NCI-H2107 treated with DMSO at 0.1 percent for 48 hours (cell line): ENCODE data around the gene ZRANB3.

Experiments used
- DNase-seq: peaks from one replicate; lab custom pipeline; 2025; ENCODE audit not compliant: unreplicated experiment; lab: John Stamatoyannopoulos, UW

The ZRANB3 gene

GRCh38 chr2:135182190-135182589, 348.8 kb downstream of the ZRANB3 start:
- DNase-seq: no peak

DNA sequence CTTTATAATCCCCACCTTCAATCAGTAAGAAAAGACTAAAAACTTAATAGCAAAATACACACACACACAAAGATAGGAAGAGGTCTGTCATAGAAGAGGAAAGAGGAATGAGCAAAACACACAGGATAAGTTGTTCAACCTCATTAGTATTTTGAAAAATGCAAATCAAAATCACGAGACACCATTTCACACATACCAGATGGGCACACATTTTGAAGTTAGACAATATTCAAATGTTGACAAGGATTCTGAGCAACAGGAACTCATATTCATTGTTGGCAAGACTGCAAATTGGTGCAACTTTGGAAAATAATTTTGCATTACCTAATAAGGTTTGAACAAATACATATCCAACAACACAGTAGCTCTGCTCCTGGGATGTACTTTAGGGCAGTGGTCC, 351.3 kb downstream of the ZRANB3 start:
- DNase-seq: no peak

DNA sequence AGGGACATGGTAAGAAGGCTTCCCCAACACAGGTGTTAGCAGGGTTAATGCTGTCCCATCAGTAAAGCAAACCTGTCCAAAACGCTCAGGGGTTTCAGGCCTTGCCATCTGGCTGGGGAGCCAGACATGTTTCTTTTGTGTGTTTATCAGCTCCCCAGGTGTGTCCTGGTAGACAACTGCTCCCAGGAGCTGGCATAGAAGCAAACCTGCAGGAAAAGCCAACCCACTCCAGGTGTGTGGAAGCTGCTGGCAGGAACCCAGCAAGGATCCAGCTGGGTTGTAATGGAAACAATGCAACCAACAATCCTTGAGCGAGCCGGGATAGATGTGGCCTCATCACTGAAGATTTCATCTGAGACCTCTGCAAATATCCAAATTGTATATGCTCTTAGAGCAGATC, 355.8 kb downstream of the ZRANB3 start:
- DNase-seq: peak; percentile 63

DNA sequence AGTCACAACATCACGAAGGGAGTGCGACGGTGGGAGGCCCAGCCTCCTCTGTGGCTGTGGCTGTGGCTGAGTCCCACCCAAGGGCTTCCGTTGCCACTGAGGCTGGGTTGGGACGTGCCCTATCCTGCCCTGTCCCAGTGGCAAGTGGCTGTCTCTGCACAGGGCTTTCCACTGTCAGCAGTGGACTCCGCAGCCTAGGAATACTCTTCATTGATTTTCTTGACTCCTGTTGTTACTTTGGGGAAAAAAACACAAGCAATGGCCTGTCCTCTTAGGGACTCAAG, 356.3 kb downstream of the ZRANB3 start:
- DNase-seq: no peak

DNA sequence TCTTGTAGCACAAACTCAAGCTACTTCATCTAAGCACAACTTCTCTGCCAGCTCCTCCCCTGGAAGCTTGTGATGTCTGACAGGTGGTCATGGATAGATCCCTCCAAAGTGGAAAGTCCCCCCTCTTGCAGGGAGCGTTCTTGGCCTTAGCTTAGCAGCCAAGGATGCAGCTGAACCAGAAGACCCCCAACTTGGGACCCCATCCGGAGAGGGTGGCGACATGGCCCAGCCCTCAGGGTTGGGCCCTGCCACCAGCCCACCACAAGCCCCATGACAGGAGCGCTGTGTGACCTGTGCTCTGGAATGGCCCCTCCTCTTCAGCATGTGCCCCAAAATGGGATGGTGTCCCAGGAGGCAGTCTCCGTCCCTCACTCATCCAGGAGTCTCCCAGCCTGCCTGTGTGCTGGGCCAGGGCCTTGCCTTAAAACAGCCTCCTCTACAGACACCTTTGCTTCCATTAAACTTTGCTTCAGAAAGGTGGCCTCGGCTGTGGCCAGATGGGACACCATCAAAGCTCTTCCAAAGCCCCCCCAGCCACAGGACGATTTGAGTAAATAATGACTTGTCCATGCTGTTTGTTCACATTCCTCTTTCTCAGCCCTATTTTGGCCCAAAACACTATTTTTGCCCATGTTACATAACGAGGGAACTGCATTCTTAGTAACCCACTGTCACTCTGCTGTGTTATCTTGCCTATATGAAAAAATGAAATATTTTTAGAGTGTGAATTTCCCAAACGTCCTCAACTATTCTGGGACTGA, 356.8 kb downstream of the ZRANB3 start:
- no peak for DNase-seq

DNA sequence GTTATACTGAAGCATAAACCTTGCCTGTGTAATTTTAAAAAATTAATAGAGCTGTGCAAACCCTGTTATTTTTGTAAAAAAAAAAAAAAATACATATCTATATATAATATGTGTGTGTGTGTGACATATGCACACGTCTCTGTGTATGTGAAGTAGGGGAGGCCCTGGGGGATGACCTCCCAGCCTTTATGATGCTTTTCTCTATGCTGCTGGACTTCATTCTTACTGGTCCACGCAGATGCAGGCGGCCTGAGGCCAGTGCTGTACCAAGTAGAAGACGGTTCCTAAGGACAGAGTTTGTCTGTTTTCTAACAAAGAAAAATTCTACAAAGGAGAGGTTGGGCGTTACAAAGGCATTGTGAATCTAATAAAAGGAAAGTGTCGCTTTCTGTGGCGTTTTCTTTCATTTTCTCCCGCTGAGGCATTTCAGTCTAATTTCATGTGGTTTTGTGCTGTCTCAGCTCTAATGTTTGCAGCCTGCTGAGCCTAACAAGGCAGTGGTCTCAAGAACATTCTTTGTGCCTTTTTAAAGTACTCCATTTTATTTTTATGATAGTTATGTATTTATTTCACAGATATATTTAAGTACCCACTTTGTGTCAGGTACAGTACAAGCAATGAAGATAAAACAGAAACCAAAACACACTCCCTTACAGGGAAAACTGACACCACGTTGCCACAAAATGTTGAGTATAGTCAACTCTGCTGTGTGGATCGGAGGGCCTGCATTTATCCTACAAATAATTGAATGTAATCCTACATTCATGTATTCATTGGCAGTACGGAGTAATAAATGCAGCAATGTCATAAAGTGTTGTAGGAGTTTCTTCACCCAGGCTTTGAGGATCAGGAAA, 360.9 kb downstream of the ZRANB3 start:
- DNase-seq: peak; percentile 91

DNA sequence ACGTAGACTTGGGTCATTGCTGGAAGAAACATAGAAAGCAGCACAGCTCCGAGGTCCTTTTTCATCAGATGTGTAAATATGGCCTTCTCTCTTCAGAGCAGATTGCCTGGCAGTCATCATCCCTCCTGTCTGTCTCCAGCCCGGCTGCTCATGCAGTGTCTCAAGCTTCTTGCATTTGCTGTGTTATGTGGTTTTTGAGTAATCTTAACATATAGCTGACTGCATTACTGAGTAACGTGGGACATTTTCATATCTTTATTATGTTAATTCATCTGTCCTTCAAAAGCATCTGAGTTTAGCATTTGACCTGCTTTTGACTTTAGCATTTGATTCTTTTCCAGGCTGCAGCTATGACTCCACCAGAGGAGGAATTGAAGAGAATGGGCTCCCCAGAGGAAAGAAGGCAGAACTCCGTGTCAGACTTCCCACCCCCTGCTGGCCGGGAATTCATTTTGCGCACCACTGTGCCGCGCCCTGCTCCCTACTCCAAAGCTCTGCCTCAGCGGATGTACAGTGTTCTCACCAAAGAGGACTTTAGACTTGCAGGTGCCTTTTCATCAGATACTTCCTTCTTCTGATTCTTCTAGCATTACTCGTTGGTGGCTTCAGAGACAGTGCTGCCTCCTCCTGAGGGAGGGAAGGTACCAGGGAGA, 362.7 kb downstream of the ZRANB3 start:
- DNase-seq: no peak

- no peak for DNase-seq
Observed at GRCh38 chr2:135167273-135167672, 363.7 kb downstream of the ZRANB3 start.

- no peak for DNase-seq
Observed at GRCh38 chr2:135164431-135164830, 366.6 kb downstream of the ZRANB3 start.

- DNase-seq: no peak
Observed at GRCh38 chr2:135163901-135164300, 367.1 kb downstream of the ZRANB3 start.

DNA sequence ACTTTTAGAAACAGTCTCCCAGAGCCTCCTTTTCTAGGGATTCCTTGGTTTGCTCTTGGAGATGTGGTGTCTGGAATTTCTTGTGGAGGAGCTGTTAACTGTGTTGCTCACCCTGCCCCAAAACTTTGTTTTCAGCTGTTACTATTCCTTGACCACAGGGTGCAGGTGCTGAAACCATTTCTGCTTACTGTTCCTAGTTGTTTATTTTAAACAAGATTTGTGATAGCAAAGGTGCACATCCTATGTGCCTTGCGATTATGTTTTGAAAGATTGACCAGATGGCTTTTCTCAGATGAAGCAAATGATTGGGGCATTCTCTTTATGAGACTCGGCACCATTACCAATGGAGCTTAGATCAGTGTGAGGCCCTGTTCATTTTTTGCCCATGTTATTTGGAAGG, 367.7 kb downstream of the ZRANB3 start:
- DNase-seq: no peak

GRCh38 chr2:135162786-135163185, 368.2 kb downstream of the ZRANB3 start:
- no peak for DNase-seq

- DNase-seq: no peak
Observed at GRCh38 chr2:135162377-135162776, 368.6 kb downstream of the ZRANB3 start.

- no peak for DNase-seq
Observed at GRCh38 chr2:135159191-135159590, 371.8 kb downstream of the ZRANB3 start.

DNA sequence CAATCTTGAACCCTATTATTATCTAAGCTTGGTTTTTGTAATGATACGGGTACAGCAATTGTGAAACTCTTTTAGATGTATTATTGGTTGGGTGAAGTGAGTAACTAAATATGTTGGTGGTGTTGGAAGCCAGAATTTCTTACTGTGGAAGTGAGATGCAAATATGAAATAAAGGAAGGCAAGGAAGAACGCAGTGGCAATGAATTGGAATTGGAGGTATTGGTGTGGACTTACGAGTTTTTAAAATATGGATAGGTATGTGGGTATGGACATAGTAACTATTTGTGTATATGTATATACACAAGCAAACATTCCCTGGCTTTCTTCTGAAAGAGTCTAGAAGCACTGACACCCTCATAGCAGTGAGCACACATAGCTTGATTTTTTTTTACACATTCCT, 373.2 kb downstream of the ZRANB3 start:
- no peak for DNase-seq

DNA sequence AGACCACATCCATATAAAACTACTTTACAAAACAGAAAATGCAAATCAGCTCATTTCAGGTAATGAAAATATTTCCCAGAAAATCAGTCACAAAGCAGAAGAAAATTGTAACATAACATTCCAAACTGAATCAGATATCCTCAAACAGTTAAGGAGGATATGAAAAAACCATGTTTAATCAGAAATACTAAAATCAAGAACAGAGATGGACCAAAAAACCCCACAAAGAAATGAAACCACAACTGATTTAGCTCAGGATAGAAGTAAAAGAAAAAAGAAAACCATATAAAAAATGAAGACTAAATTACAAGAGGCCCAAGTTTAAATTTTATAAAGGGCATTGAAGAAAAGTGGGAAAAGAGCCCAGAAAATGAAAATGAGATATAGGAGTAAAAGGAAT, 376.1 kb downstream of the ZRANB3 start:
- no peak for DNase-seq

- DNase-seq: no peak
Observed at GRCh38 chr2:135152361-135152760, 378.7 kb downstream of the ZRANB3 start.

DNA sequence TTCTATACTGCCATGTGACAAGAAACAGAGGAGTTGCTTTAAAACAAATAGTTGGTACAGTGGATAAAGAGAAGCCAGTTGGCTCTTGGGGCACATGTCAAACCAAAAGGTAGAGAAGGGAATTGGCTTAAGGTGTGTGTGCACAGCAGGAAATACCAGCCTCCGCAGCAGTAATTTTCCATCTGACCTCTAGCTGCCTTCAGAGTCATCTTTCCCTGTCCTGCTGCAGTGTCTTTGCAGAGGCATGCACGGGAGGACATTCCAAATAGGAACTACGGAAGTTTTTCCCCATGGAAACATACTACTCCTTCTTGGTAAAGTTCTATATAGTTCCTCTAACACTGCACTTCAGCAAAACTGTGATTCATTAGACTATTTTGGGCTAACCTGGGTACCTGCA, 379.4 kb downstream of the ZRANB3 start:
- DNase-seq: no peak

- no peak for DNase-seq
Observed at GRCh38 chr2:135150725-135151124, 380.3 kb downstream of the ZRANB3 start.

DNA sequence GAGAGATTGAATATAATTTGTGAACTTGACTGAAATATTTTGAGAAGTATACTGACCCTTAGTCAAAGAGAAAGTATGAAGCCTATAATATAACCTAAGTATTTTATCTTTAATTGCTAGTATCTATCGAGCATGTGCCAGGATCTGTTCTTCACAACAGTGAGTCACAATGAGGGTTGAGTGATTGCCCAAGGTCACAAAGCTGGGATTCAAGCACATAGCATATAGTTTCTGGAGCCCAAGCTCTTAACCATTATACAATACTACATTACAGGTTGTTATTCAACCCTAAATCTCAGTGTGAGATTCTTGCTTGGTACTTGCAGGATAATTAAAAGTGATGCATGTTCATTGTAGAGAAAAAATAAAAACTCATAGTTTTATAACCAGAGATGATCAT, 381.8 kb downstream of the ZRANB3 start:
- no peak for DNase-seq

DNA sequence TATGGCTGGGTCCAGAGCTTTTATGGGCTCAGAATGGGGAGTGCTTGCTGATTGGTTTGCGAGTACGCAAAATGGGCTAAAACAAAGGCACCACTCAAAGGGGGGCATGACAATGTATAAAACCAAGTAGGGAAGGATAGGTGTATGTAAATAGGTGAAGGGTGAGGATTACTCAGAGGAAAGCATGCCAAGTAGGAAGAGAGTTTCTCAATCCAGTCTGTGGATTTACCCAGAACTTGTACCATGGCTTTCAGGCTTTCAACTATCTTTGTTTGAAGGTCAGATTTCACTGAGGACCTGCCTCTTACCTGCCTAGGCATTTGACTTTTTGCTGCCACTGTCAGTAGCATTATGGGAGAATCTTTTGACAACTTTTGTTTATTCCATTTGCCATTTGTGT, 386.7 kb downstream of the ZRANB3 start:
- DNase-seq: no peak

DNA sequence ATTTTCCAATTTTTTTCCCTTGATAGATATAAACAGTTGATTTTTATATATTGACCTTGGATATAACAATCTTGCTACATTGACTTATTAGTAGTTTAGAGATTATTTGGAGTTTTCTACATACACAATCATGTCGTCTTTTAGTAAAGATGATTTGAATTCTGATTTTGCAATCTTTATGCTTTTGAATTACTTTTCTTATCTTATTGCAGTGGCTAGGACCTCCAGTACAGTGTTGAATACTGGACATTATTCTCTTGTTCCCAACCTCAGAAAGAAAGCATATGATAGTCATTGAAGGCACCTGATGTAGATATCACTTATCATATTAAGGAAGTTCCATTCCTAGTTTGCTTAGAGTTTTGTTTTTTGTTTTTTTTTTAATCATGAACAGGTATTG, 388.7 kb downstream of the ZRANB3 start:
- no peak for DNase-seq
